Measurements from ENCODE around the gene GRK4.

GRCh38 chr4:3007724-3008123 lies 44.4 kb downstream of the GRK4 start:
- no peak for TF ChIP-seq EZH2 (IDR thresholded peaks at IDR 0.05; ENCODE audit: insufficient read depth, poor library complexity, severe bottlenecking)
- no peak for TF ChIP-seq EZH2phosphoT487 (IDR thresholded peaks at IDR 0.05; ENCODE audit: insufficient read depth, low read depth)

Data from GM23248 (cell line).